HG03457 (cell line): ENCODE data around the gene DMD.
"Not testable (repeated sequence)": the region's sequence is repeated elsewhere in the genome, so short reads cannot be mapped to it uniquely, and the experiment has no call there.

Source experiments
- ATAC-seq: cut with Tn5 transposase; IDR thresholded peaks from one replicate; pipeline ENCODE4 v1.9.1; 2021; ENCODE audit warnings: moderate number of reproducible peaks; ENCODE audit not compliant: unreplicated experiment

The DMD gene

GRCh38 chrX:31377821-31378220 lies 1833.5 kb downstream of the DMD start:
- not testable (repeated sequence) for ATAC-seq

GRCh38 chrX:31376408-31377022 lies 1834.8 kb downstream of the DMD start:
- ATAC-seq: no peak

DNA sequence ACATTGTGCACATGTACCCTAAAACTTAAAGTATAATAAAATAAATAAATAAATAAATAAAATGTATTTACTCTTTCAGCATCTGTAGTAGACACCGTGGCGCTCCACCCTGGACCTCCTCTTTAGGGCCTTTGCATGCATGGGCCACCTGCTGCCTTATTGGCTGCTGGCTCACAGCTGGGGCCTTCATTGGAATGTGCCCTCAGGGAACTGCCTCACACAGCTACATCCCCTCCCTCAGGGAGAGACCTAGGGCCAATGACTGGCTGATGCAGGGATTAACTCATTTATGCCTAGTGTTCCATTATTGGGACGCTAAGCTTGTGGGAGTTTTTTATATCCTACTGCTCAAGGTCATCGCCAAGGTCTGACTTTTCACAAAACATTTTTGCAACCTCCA lies 1836.6 kb downstream of the DMD start:
- no peak for ATAC-seq

DNA sequence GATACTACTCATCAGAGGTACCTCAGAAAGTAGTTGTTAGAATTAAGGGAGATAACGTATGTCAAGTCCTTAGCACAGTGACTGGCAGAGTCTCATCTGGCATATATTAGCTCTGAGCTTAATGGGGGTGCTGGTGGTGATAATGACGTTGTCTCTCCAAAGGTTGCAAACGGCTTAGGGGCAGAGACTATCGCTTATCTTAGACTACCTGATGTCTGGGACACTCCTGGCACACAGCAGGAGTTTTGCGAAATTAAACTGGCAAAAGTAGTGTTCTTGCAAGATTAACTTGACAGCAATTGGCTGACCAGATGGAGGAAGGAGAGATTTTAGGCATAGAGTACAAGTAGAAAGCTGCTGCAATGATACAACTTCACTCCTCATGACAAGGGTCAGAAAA lies 1839.4 kb downstream of the DMD start:
- ATAC-seq: no peak

DNA sequence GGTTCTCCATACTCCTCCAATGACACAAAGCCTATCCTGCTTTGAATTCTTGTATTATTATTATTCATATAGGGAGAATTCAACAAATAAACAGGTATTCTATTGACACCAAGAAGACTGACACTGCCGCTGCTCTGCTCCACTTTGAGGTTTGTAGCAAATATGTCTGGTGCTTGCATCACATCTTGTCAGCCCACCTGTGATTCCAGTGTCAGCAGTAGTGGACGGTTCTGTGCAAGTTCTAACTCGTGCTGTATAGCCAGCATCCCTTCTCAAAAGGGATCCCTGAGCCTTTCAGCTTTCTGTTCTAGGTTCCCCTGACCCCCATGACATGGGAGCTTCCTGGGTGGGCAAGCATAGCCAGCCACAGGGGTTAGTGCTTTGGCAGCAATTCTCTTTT lies 1843.5 kb downstream of the DMD start:
- ATAC-seq: no peak

- no peak for ATAC-seq
Observed at GRCh38 chrX:31366041-31366440, 1845.3 kb downstream of the DMD start.

GRCh38 chrX:31356275-31357212 lies 1854.8 kb downstream of the DMD start:
- ATAC-seq: no peak

- ATAC-seq: no peak
Observed at GRCh38 chrX:31355206-31355955, 1856.0 kb downstream of the DMD start.

GRCh38 chrX:31353095-31353494 lies 1858.3 kb downstream of the DMD start:
- ATAC-seq: no peak

GRCh38 chrX:31350808-31351074 lies 1860.6 kb downstream of the DMD start:
- ATAC-seq: no peak

DNA sequence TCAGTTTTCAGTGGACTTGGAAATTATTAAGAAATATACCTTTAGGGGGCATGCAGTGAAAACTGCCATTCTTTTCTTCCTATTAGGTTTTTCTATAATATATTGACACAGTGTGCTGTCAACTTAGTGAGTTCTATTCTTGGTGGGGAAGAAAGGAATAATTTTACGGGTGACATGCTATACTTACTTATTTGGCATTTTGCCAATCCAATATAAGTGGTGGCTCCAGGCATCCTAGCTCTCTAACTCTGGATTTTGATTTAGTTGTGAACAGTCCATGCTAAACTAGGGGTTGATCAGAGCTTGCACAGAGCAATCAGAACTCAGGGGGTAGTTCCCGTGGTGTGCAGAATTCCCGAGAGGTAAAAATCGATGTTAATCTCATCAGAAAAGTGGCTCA lies 1861.8 kb downstream of the DMD start:
- ATAC-seq: no peak

- no peak for ATAC-seq
Observed at GRCh38 chrX:31340587-31340986, 1870.8 kb downstream of the DMD start.

DNA sequence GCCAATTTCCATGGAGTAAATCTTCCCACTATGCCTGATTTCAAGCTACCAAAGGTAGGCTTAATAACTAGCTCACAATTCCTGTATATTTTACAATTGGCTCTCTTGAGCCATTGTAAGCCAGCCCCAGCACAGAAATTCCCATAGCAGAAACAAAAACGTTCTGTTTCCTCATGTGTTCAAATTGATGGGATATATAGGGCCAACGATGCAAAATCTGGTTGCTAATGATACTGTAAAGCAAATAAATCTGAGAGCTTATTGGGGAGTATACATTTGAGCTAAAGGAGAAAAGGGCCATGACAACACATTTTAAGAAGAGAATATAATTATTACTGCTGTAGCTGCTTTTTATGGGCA lies 1872.4 kb downstream of the DMD start:
- ATAC-seq: no peak

GRCh38 chrX:31337332-31337731 lies 1874.0 kb downstream of the DMD start:
- ATAC-seq: no peak

DNA sequence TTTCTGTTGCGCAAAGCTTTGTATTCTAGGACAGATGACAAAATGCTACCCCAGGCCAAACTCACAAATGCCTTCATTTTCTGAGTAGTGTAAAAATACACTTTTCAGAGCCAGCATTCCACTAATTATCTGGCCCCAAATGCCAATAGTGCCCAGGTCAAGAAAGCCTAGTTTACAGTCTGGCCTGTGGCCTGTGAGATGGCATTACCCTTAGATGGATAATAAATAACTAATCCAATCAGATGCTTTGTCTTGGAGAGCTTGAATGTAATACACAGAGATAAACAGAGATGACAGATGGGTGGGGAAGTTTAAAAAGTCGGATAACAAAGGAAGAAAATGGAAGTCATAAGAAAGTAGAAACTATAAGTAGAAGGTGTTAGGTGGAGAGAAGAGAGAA lies 1874.9 kb downstream of the DMD start:
- ATAC-seq: no peak

- no peak for ATAC-seq
Observed at GRCh38 chrX:31334997-31335396, 1876.4 kb downstream of the DMD start.

- ATAC-seq: no peak
Observed at GRCh38 chrX:31333165-31333831, 1878.1 kb downstream of the DMD start.

DNA sequence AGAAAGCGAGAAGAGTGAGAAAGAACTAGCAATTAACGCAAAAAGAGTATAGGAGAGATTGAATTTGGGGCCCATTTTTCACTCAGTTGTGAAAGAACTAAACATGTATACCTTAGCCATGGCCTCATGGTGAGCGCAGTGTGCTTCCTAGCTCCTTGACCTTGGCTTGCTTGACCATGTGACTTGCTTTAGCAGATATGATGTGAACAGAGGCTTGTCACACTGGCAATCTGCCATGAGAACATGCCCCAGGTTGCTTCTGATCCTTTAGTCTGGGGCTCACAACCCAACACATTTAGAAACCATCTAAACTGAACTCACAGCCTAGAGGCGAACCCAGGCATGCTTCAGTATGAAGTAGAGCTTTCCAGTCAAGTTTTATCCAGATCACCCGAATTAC lies 1879.4 kb downstream of the DMD start:
- ATAC-seq: no peak

DNA sequence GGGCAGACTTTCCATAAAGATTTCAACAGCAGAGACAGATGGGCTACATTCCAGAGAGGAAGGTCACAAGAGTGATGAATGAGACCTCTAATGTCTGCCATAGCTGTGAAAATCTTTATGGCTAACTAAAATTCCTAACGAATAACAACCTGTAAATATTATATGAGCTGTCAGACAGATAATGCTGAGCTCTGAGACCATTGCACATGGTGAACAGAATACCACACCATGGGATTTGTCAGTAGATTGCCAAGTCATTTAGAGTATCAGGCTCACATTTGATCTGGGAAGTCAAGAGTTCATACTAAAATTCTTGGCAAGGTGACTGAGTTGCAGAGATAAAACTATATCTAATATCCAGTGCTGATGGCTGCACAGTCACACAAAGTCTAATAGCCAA lies 1880.3 kb downstream of the DMD start:
- ATAC-seq: no peak

DNA sequence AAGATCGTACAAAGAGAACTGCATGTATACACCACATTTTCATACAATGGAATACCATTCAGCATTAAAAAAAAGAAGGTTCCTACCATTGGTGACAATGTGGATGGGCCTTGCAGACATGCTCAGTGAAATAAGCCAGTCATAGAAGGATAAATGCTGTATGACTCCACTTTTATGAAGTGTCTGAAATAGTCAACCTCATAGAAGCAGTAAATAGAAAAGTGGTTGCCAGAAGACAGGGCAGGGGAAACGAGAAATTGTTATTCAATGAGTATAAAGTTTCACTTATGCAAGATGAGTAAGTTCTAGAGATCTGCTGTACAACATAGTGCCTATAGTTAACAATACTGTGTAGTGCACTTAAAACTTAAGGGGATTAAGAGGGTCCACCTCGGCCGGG lies 1882.1 kb downstream of the DMD start:
- ATAC-seq: no peak

DNA sequence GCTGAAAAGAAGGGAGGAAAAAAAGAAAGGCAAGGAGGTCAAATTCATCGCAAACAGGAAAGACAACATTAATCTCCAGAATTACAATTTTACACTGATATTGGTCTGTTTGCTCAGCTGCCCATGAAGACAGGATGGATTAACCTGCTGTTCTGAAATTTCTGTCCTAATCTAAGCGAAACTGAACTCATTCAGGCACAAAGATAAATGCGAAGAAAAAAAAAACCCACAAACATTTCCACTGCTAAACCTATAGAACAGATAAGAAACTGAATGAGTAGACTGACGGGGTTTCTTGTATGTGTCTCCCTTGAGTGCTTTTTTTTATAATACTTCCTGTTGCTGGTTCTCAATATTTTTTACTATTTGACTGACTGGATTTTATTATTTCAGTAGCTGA lies 1887.7 kb downstream of the DMD start:
- peak; percentile 94 for ATAC-seq

DNA sequence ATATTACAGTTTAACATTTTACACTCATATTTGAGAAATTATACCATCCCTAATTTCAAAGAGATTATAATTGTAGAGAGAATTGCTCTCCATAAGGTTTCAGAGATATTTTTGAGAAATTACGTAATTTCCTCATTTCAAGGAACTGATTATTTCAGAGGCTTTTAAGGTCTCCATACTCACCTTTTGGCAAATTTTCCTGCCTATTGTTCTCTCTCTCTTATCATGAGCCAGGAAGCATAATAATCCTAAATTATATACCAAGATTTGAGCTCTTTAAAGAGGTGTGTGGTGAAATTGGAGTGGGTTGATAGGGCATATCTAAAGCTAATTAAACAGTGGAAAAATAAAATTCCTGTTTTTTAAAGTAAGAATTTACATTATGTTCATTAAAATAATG lies 1890.6 kb downstream of the DMD start:
- no peak for ATAC-seq
